Ishikawa (cell line): ENCODE results near the gene TMCO6.

Experiments
- CEBPB ChIP-seq: IDR thresholded peaks from 2 replicates; pipeline ENCODE4 v1.6.1; 2012
- CREB1 ChIP-seq: IDR thresholded peaks from 2 replicates; pipeline ENCODE4 v1.6.1; 2012; ENCODE audit warnings: low read depth
- EGR1 ChIP-seq: IDR thresholded peaks from 2 replicates; pipeline ENCODE4 v1.6.1; 2012
- EP300 ChIP-seq: IDR thresholded peaks from 2 replicates; pipeline ENCODE4 v1.6.1; 2012; ENCODE audit warnings: borderline replicate concordance
- FOXM1 ChIP-seq: IDR thresholded peaks from 2 replicates; pipeline ENCODE4 v1.6.1; 2012; ENCODE audit warnings: low read depth, borderline replicate concordance
- NFIC ChIP-seq: IDR thresholded peaks from 2 replicates; pipeline ENCODE4 v1.6.1; 2012
- RAD21 ChIP-seq: IDR thresholded peaks from 2 replicates; pipeline ENCODE4 v1.6.1; 2012; ENCODE audit warnings: low read depth
- TAF1 ChIP-seq: IDR thresholded peaks from 2 replicates; pipeline ENCODE4 v1.6.1; 2012; ENCODE audit warnings: low read depth, mild to moderate bottlenecking
- TCF12 ChIP-seq: IDR thresholded peaks from 2 replicates; pipeline ENCODE4 v1.6.1; 2012; ENCODE audit warnings: low read depth
- TEAD4 ChIP-seq: IDR thresholded peaks from 2 replicates; pipeline ENCODE4 v1.6.1; 2012
- YY1 ChIP-seq: IDR thresholded peaks from 2 replicates; pipeline ENCODE4 v1.6.1; 2012; ENCODE audit warnings: low read depth
- ZBTB7A ChIP-seq: IDR thresholded peaks from 2 replicates; pipeline ENCODE4 v1.6.1; 2012; ENCODE audit warnings: low read depth
- TF ChIP-seq, protein P1 (sequence below): IDR thresholded peaks from 2 replicates; pipeline ENCODE4 v1.6.1; 2012; ENCODE audit warnings: low read depth, mild to moderate bottlenecking
- TF ChIP-seq, protein P2 (sequence below): IDR thresholded peaks from 2 replicates; pipeline ENCODE4 v1.6.1; 2012
- TF ChIP-seq, protein P3 (sequence below): IDR thresholded peaks from 2 replicates; pipeline ENCODE4 v1.6.1; 2012

TMCO6 gene

DNA sequence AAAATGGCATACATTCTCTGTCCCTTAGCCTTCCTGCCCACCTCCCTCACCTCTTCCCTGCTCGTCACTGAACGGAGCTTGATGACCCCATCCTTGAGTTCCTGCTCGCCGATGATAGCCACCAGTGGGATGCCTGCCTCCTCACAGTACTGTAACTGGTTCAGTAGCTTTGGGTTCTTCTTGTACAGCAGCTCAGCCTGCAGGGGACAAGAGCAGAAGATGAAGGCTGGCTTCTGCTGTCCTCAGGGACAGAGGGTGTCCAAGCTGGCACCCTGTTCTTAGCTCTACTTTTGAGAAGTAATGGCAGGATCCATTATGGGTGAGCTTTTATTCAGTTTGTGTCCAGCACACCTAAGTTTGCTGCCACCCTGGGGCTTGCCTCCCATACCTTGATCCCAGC is 35.4 kb downstream of the TMCO6 start:
- TF ChIP-seq FOXM1 (no peak), RAD21 (no peak), TEAD4 (no peak), EP300 (no peak), NFIC (no peak), EGR1 (no peak), CREB1 (no peak), ZBTB7A (no peak), TAF1 (no peak), YY1 (no peak), CEBPB (no peak)
- TF ChIP-seq, protein P1, sequence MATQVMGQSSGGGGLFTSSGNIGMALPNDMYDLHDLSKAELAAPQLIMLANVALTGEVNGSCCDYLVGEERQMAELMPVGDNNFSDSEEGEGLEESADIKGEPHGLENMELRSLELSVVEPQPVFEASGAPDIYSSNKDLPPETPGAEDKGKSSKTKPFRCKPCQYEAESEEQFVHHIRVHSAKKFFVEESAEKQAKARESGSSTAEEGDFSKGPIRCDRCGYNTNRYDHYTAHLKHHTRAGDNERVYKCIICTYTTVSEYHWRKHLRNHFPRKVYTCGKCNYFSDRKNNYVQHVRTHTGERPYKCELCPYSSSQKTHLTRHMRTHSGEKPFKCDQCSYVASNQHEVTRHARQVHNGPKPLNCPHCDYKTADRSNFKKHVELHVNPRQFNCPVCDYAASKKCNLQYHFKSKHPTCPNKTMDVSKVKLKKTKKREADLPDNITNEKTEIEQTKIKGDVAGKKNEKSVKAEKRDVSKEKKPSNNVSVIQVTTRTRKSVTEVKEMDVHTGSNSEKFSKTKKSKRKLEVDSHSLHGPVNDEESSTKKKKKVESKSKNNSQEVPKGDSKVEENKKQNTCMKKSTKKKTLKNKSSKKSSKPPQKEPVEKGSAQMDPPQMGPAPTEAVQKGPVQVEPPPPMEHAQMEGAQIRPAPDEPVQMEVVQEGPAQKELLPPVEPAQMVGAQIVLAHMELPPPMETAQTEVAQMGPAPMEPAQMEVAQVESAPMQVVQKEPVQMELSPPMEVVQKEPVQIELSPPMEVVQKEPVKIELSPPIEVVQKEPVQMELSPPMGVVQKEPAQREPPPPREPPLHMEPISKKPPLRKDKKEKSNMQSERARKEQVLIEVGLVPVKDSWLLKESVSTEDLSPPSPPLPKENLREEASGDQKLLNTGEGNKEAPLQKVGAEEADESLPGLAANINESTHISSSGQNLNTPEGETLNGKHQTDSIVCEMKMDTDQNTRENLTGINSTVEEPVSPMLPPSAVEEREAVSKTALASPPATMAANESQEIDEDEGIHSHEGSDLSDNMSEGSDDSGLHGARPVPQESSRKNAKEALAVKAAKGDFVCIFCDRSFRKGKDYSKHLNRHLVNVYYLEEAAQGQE, result no peak
- TF ChIP-seq, protein P2, sequence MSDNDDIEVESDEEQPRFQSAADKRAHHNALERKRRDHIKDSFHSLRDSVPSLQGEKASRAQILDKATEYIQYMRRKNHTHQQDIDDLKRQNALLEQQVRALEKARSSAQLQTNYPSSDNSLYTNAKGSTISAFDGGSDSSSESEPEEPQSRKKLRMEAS, result no peak
- TF ChIP-seq, protein P3, sequence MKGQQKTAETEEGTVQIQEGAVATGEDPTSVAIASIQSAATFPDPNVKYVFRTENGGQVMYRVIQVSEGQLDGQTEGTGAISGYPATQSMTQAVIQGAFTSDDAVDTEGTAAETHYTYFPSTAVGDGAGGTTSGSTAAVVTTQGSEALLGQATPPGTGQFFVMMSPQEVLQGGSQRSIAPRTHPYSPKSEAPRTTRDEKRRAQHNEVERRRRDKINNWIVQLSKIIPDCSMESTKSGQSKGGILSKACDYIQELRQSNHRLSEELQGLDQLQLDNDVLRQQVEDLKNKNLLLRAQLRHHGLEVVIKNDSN, result no peak

DNA sequence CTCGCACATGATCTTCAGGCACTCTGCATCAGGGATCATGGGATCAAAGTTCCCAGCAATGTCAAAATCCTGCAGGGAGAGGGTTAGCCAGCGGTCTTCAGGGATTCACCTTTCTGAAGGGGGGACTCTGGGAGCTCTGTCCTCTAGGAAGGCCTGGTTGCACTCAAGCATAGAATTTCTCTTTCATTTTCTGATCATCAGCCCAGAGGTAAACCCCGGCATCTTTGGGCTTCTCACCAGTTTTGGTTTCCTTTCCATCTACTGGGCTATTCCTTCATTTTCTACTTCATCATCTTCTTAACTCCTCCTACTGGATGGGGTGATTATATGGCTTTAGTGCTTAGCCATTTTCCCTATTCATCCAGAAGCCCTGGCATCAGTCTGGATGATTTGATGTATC is 38.7 kb downstream of the TMCO6 start:
- no peak for TF ChIP-seq RAD21
- no peak for TF ChIP-seq TCF12
- TF ChIP-seq, protein P3, result no peak
- TF ChIP-seq ZBTB7A, result no peak
- no peak for TF ChIP-seq NFIC
- no peak for TF ChIP-seq CEBPB
- no peak for TF ChIP-seq CREB1
- TF ChIP-seq, protein P2, result no peak

DNA sequence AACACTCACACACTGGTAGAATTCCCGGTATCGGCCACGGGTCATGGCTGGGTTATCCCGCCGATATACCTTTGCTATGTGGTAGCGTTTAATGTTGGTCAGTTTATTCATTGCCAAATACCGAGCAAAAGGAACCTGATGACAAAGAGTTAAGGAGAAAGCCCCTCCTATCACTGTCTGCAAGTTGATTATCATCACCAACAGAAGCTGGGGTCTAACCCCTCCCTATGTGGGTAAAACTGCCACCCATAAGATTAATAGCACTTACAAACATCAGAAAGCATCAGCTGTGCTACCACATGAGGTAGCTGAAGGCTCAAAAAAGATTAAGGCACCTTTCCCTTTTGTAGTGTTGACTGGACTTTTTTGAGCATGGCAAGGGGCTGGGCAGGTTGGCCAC is 39.7 kb downstream of the TMCO6 start:
- no peak for TF ChIP-seq TAF1
- TF ChIP-seq TCF12, result no peak
- TF ChIP-seq CREB1, result no peak
- TF ChIP-seq FOXM1, result no peak
- no peak for TF ChIP-seq EP300
- no peak for TF ChIP-seq ZBTB7A
- TF ChIP-seq, protein P1, result no peak
- no peak for TF ChIP-seq NFIC
- TF ChIP-seq, protein P3, result no peak
- no peak for TF ChIP-seq EGR1

DNA sequence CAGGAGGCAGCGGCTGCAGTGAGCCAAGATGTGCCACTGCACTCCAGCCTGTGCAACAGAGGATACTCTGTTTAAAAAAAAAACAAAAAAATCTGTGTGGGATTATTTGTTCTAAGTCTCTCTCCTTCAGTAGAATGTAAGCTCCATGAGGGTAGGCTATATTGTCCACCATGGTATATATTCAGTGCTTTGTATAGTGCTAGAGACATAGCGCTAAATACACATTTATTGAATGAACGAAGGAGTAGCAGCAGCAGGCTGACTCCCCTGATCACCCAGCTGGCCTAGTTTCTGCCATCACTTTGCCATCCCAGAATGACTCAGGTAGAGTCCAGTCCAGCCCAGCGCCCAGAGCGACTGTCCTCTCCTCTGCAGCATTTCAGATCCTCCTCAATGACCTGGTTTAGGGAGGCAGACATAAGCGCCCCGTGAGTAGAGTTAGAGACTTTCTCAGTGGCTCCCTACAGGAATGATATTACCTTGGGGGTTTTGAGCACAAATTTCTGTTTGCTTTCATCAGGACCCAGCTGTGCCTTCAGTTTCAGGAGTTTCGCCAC is 51.2 kb downstream of the TMCO6 start:
- no peak for TF ChIP-seq CREB1
- TF ChIP-seq YY1, result no peak
- no peak for TF ChIP-seq CEBPB
- TF ChIP-seq RAD21, result no peak
- no peak for TF ChIP-seq NFIC
- TF ChIP-seq, protein P2, result no peak
- TF ChIP-seq, protein P3, result no peak

DNA sequence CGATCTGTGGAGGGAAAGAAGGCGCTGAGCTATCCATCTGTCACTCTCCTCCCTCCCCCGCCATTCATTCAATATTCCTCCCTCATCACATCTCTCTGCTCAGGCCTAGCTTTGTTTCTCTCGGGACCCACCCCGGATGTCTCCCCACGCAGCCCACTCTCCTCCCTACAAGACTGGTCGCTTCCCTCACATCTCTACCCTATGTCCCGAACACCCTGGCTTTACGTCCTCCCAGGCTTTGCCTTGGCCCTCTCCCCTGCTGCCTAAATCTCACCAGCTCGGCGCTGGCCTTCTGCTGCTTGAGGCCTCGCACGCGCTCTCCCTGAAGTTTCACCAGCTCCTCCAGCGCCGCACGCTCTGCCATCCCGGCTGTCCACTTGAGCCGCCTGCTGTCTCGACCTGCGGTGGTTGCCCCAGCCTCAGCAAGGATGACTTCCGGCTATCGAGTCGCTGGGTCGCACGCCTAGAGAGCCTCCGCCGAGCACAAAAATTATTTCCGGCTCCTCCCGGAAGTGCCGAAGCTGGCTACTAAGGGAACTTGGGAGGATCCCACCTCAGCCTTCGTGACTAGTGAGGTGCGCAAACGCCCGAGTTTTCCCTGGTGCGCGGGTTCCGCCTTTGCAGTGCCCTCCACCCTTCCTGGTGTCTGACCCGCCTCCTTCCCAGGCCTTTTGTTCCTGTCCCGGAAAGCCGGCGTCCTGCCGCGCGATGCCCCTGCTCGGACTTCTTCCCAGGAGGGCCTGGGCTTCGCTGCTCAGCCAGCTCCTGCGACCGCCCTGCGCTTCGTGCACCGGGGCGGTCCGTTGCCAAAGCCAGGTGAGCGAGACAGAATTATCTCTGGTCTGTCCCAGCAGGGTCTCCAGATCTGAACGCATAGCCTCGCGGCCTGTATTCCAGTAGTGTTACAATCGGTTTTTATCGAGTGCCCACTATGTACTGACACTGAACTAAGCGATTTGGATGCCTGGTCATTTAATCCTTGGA is 52.0 kb downstream of the TMCO6 start, which contains the start of the genes HARS1 and HARS2:
Gene HARS1 (minus strand): TSS at position 430 of the 984 bp plus-strand sequence. CDS start 66 bp downstream, at position 364.
Gene HARS2 (plus strand): TSS at position 515 of the 984 bp plus-strand sequence. CDS start 194 bp downstream, at position 709.
- TF ChIP-seq NFIC (peak; percentile 36; the same call in 1 of the 2 replicates), YY1 (no peak), TCF12 (peak; percentile 57), EGR1 (no peak), TAF1 (peak; percentile 93), CREB1 (no peak), CEBPB (0 out of 2 replicates have a peak, but pooled peaks have one; percentile 28), ZBTB7A (0 out of 2 replicates have a peak, but pooled peaks have one; percentile 43)
- TF ChIP-seq, protein P2, result peak; percentile 68
